Ecto neural progenitor cell (in vitro differentiated cells): Measurements from ENCODE around the gene PDLIM7.

Source experiments
- DNase-seq: peaks from one replicate; pipeline ENCODE4 v3.0.0-alpha.2; 2018; ENCODE audit warnings: low spot score

The PDLIM7 gene

DNA sequence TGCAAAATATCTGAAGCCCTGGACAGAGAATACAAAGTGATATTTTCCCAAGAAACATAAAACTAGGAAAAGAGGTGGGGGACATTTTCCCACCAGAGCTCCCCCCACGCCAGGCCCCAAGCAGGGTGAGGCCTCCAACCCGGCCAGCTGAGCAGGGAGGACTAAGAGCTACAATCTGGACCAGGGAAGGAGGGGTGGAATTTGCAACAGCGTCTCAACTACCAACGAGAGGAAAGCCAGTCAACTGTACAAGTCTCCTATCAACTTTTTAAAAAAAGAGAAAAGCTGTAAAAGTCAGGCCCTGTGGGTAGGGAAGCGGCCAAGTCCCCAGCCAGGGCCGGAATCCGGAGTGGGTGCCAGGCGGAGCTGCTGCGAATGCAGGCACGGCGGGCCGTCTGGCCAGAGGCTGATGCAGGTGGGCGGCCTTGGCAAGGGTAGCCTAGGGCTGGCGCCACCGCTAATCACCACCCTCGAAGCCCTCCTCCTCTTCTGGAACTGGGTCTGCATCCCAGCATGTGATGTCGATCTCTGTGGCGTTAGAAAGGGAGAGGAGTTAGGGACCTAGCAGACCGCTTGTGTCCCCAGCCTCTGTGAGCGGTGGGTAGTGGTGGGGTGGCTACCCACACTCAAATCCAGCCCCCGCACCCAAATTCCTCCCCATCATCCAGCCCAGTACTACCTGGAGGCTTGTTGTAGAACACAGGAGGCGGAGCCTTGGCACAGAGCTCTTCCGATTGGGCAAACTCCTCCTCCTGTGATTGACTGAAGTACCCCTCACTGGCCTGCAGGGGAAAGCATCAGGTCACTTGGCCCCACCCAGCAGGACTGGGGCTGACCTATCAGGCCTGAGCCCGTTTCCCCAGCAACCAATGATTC, 40.2 kb downstream of the PDLIM7 start:
- peak; percentile 96 for DNase-seq

DNA sequence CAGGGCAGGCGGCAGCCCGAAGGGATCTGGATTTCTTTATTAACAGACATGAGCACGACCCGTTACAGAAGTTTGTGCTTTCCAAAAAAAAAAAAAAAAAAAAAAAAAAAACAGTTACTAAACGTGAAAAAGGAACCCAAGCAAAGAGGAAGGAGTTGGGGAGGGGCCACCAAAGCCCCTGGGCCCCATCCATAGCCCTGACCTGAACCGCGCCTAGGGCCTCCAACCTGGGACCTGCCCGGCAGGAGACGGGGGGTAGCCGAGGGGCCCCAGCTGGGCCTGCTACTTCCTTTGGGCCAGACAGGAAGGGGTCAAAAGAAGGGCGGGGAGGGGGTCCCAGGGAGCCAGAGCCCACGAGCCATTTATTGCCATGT, 40.8 kb downstream of the PDLIM7 start:
- DNase-seq = no peak

DNA sequence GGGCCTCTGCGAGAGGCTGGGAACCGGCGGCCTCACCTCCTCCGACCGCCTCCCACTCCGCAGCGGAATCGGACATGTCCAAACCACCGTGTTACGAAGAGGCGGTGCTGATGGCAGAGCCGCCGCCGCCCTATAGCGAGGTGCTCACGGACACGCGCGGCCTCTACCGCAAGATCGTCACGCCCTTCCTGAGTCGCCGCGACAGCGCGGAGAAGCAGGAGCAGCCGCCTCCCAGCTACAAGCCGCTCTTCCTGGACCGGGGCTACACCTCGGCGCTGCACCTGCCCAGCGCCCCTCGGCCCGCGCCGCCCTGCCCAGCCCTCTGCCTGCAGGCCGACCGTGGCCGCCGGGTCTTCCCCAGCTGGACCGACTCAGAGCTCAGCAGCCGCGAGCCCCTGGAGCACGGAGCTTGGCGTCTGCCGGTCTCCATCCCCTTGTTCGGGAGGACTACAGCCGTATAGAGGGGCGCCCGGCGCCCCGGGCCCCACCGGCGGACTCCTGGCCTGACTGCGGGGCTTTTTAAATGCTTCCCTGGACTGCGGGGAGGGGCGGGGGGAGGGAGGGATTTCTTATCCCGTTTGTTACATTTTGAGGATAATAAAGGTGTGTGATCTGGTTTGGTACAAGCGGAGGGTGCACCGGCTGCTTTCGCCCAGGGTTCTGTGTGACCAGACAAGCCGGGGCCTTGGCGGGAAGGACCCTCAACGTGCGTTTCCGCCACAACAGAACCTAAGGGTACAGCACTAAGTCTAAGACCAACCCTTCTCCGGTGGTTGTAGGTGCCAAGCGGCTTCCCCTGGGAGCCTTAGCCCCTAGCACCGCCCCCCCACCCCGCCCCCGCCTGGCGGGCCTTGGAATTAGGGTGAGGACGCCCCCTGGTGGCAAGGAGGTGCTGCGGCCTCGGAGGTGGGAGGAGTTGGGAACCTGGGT, 41.5 kb downstream of the PDLIM7 start:
- peak; percentile 97 for DNase-seq

- peak; percentile 94 for DNase-seq
These were observed 42.3 kb downstream of the PDLIM7 start for GRCh38 chr5:177455036-177455660.

GRCh38 chr5:177454397-177455035, 42.9 kb downstream of the PDLIM7 start:
- peak; percentile 95 for DNase-seq

DNA sequence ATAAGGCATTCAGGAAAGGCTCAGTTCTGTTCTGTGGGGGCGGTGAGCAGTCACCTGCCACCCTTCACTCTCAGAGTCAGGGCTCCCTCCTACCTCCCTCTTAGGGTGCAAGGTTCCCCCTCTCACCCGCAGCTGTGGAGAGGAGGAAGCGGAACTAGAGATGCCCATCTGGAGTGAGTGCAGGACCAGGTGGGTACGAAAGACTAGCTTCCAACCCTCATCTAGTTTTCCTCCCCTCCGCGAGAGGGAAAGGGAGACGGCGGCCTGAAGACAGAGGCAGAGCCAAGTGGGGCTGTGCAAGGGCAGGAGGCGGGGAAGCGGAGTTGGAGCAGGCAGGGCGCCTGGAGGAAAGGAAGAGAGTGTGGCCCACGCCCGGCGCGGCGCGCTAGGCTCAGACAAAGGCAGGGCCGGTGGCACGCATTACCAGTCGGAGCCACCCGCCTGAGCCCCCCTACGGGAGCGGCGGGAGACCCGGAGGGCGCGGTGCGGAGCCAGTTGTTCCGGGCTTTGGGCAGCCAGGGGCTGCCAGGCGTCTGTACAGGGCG, 43.5 kb downstream of the PDLIM7 start:
- DNase-seq = no peak

DNA sequence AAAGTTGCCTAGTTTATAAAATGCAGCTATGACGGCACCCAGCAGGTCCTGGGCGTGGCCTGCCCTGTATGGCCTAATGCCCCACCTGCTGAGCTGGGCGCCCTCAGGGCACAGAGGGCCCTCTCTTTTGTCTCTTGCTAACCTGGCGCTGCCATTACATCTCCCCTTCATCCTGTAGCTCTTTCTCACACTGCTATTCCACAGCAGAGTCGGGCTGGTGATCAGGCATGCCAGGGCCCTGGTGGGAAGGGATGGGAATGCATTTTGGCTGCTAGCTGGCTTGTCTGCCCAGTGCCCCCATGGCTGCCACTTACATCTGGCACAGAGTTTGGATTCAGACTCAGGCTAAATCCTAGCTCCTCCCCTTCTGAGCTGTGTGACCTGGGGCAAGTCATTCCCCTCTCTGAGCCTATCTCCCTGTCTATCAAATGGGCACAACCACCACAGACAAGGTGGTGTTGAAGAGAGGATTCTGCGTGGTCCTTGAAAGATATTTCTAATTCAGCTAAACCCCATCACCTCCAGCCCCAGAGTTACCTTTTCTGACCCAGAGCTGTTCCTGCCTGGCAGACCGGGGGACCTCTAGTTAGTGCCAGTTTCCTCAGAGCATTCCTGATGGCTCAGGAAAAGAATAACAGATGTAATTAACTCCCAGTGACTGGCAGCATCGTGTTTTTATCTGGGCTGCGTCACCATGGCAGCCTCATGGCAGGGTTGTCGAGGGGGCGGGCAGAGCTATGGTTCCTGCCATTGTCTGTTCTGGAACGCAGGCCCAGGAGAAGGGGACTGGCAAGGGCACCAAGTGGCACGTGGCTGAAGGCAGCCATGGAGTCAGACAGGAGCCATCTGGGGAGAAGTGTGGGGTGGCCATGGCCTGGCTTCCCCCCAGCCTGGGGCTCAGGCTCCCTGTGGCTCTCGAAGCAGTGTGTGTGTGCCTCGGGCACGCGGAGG, 44.4 kb downstream of the PDLIM7 start:
- DNase-seq = no peak

- no peak for DNase-seq
These were observed 46.6 kb downstream of the PDLIM7 start for GRCh38 chr5:177450667-177451424.

GRCh38 chr5:177449140-177450061, 48.0 kb downstream of the PDLIM7 start:
- no peak for DNase-seq

DNA sequence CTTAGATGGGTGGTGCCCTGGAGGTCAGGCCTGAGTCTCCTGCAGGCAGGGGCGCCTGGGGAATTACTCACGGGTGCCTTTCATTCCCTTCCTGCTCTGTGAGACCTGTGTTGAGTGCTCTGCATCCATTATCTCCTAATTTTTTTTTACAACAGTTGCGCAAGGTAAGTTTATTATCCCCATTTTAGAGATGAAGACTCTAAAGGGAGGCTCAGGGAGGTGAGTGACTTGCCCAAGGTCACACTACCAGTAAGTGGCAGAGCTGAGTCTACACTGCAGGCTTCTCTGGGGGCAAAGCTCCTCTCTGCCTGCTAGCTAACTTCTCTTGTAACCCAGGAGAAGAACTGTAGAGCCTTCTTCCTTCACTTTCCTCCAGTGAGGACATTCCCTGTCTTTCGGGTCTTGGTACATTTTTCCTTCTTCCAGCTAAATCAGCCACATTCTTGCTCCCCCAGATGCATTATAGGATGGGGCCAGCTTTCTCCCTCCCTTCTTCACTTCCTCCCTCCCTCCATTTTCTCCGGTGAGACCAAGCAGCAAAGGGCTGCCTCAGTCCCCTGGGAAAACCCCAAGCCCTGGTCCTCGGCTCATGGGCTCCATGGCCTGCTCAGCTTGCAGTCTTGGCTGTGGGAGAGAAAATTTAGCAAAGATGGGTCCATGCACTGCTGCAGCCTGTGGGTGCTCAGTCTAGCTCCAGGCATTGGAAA, 49.0 kb downstream of the PDLIM7 start:
- DNase-seq = no peak

- DNase-seq = peak; percentile 78
These were observed 49.7 kb downstream of the PDLIM7 start for GRCh38 chr5:177447611-177448243.

- DNase-seq = peak; percentile 90
These were observed 50.3 kb downstream of the PDLIM7 start for GRCh38 chr5:177447066-177447610.

DNA sequence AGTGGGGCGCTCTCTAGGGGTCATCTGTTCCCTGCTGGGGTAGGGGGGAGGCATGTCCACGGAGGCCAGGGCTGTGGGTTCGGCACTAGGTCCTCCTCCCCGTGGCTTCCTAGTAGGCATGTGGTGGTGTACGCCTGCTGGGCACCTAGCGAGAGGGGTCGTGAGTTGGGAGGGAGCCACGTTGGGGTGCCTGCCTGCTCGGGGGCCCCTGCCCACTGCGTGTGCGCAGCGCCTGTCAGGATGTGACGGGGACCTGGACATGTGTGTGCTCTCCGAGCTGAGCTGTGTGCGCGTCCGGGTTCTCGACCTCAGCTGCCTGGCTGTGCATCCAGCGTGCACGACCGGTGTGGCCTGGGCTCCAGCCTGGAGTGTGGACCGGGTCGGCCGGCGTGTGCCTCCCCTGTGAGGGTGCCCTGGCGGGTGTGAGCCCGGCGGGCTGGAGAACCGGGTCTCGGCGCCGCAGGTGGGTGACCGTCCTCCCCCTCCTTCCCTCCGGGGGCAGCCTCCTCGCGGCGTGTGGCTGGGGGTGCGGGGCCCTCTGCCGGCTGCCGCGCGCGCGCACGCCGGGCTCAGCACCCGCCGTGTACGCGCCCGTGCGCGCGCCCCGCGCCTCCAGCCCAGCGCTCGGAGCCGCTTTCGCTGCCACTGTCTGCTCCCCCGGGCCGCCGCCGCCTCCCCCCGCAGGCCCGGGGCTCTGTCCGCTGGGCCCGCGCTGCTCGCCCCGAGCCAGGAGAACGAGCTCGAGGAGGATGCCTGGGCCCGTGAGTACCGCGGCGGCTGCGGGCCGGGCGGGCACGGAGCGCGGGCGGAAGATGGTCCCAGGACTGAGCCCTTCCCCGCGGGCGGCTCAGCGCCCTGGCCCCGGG, 51.0 kb downstream of the PDLIM7 start, which contains the start of gene PRR7:
PRR7 (plus strand) TSS at position 615 of the 866 bp plus-strand sequence. CDS start 8,254 bp downstream, outside the sequence.
- peak; percentile 84 for DNase-seq

DNA sequence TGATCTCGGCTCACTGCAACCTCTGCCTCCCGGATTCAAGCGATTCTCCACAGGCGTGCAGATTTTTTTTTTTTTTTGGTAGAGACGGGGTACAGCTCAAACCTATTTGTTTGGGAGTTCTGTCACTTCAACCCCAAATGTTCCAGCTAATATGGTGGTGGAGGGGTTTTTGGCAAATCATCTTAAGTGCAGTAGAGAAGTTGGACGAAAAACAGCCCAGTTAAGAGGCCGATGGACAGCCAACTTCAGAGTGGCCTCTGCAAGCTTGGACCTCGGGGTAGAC, 51.5 kb downstream of the PDLIM7 start:
- no peak for DNase-seq

- no peak for DNase-seq
These were observed 52.1 kb downstream of the PDLIM7 start for GRCh38 chr5:177445052-177445916.
